Measurements from ENCODE around the gene OPCML. TPM values are rescaled to one million over a fixed set of nuclear protein-coding genes. Genes with fewer than 3 reads are reported as not detected.

Gene OPCML
- total and polyA plus RNA-seq, 2 donors (not counting 1 experiment from before 2014, with no cell fraction given) = 0.99 to 2.8 TPM

GRCh38 chr11:133536198-133536597 is 3.9 kb upstream of the OPCML start:
- H3K4me2 ChIP-seq (ENCODE audit: extremely low read depth, insufficient read depth, low read length) = no peak overlapping the region
- H3K9me3 ChIP-seq (ENCODE audit: control insufficient read depth, insufficient read depth, low read depth, low read length) = no peaks in the 10 kb centered on the region
- no peak overlapping the region for H2AFZ ChIP-seq (ENCODE audit: low read length)
- H3K27me3 ChIP-seq (ENCODE audit: control insufficient read depth, insufficient read depth, low read length) = no peaks in the 10 kb centered on the region
- TF ChIP-seq, protein P1, sequence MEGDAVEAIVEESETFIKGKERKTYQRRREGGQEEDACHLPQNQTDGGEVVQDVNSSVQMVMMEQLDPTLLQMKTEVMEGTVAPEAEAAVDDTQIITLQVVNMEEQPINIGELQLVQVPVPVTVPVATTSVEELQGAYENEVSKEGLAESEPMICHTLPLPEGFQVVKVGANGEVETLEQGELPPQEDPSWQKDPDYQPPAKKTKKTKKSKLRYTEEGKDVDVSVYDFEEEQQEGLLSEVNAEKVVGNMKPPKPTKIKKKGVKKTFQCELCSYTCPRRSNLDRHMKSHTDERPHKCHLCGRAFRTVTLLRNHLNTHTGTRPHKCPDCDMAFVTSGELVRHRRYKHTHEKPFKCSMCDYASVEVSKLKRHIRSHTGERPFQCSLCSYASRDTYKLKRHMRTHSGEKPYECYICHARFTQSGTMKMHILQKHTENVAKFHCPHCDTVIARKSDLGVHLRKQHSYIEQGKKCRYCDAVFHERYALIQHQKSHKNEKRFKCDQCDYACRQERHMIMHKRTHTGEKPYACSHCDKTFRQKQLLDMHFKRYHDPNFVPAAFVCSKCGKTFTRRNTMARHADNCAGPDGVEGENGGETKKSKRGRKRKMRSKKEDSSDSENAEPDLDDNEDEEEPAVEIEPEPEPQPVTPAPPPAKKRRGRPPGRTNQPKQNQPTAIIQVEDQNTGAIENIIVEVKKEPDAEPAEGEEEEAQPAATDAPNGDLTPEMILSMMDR (conservative IDR thresholded peaks at IDR 0.05 in 1 of 2, IDR thresholded peaks at IDR 0.05 in 1 of 2; ENCODE audit: low read depth in 1 of 2, low read length in 2 of 2) = no peak
- no peak for TF ChIP-seq EZH2 (IDR thresholded peaks at IDR 0.05; ENCODE audit: low read length, missing control alignments)
- H3K4me3 ChIP-seq (replicated peaks in 1 of 4; ENCODE audit: control extremely low read depth in 1 of 4, insufficient read depth in 1 of 4, low read depth in 3 of 4, low read length in 4 of 4) = no peak overlapping the region
- no peak overlapping the region for H3K9ac ChIP-seq (ENCODE audit: insufficient read depth, low read length)
- no peak for DNase-seq (ENCODE audit: low read depth in 2 of 2)
- no peaks in the 10 kb centered on the region for H3K36me3 ChIP-seq (ENCODE audit: control insufficient read depth, insufficient read depth, low read length)
- no peaks in the 10 kb centered on the region for H3K4me1 ChIP-seq (ENCODE audit: control insufficient read depth, extremely low read depth, insufficient read depth, low read length)
- H4K20me1 ChIP-seq (ENCODE audit: control insufficient read depth, extremely low read depth, insufficient read depth, low read length) = no peaks in the 10 kb centered on the region
- no peaks in the 10 kb centered on the region for H3K79me2 ChIP-seq (ENCODE audit: control insufficient read depth, insufficient read depth, low read length)
- H3K27ac ChIP-seq (ENCODE audit: insufficient read depth, low read length) = no peak overlapping the region

- Histone ChIP-seq H3K9me3 (ENCODE audit: control insufficient read depth, insufficient read depth, low read depth, low read length) (no peaks in the 10 kb centered on the region), H3K27me3 (ENCODE audit: control insufficient read depth, insufficient read depth, low read length) (no peaks in the 10 kb centered on the region), H3K36me3 (ENCODE audit: control insufficient read depth, insufficient read depth, low read length) (no peaks in the 10 kb centered on the region), H3K9ac (ENCODE audit: insufficient read depth, low read length) (no peak overlapping the region), H3K4me2 (ENCODE audit: extremely low read depth, insufficient read depth, low read length) (no peak overlapping the region), H3K4me1 (ENCODE audit: control insufficient read depth, extremely low read depth, insufficient read depth, low read length) (no peaks in the 10 kb centered on the region), H4K20me1 (ENCODE audit: control insufficient read depth, extremely low read depth, insufficient read depth, low read length) (no peaks in the 10 kb centered on the region), H3K27ac (ENCODE audit: insufficient read depth, low read length) (no peak overlapping the region), H3K4me3 (replicated peaks in 1 of 4; ENCODE audit: control extremely low read depth in 1 of 4, insufficient read depth in 1 of 4, low read depth in 3 of 4, low read length in 4 of 4) (no peak overlapping the region), H2AFZ (ENCODE audit: low read length) (no peak overlapping the region), H3K79me2 (ENCODE audit: control insufficient read depth, insufficient read depth, low read length) (no peaks in the 10 kb centered on the region)
- TF ChIP-seq EZH2 (IDR thresholded peaks at IDR 0.05; ENCODE audit: low read length, missing control alignments) = no peak
- TF ChIP-seq, protein P1 (conservative IDR thresholded peaks at IDR 0.05 in 1 of 2, IDR thresholded peaks at IDR 0.05 in 1 of 2; ENCODE audit: low read depth in 1 of 2, low read length in 2 of 2) = no peak
- DNase-seq (ENCODE audit: low read depth in 2 of 2) = no peak
Measured at GRCh38 chr11:133533205-133533604, 904 bp upstream of the OPCML start.

DNA sequence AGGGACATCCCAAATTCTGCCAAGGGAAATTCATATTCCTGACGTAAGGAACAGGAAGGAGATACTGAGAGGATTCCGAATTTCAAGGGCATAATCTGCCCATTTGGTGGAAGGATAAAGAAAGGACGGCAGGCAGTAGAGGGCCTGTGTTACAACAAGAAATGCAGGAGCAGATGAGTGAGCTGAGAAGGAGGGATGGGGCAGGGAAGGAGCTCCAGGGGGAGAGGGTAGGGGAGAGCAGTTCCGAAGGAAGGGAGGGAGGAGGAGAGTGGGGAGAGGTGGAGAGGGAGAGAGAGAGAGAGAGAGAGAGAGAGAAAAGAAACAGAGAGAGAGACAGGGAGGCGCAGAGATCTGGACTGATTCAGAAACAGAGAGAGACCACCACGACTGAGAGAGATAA is 843 bp downstream of the OPCML start:
- Histone ChIP-seq H3K4me1 (ENCODE audit: control insufficient read depth, extremely low read depth, insufficient read depth, low read length) (no peaks in the 10 kb centered on the region), H3K36me3 (ENCODE audit: control insufficient read depth, insufficient read depth, low read length) (no peaks in the 10 kb centered on the region), H2AFZ (ENCODE audit: low read length) (no peak overlapping the region), H3K4me2 (ENCODE audit: extremely low read depth, insufficient read depth, low read length) (no peak overlapping the region), H3K9me3 (ENCODE audit: control insufficient read depth, insufficient read depth, low read depth, low read length) (no peaks in the 10 kb centered on the region), H3K4me3 (replicated peaks in 1 of 4; ENCODE audit: control extremely low read depth in 1 of 4, insufficient read depth in 1 of 4, low read depth in 3 of 4, low read length in 4 of 4) (no peak overlapping the region), H4K20me1 (ENCODE audit: control insufficient read depth, extremely low read depth, insufficient read depth, low read length) (no peaks in the 10 kb centered on the region), H3K27ac (ENCODE audit: insufficient read depth, low read length) (no peak overlapping the region), H3K79me2 (ENCODE audit: control insufficient read depth, insufficient read depth, low read length) (no peaks in the 10 kb centered on the region), H3K27me3 (ENCODE audit: control insufficient read depth, insufficient read depth, low read length) (no peaks in the 10 kb centered on the region), H3K9ac (ENCODE audit: insufficient read depth, low read length) (no peak overlapping the region)
- TF ChIP-seq, protein P1 (conservative IDR thresholded peaks at IDR 0.05 in 1 of 2, IDR thresholded peaks at IDR 0.05 in 1 of 2; ENCODE audit: low read depth in 1 of 2, low read length in 2 of 2) = no peak
- TF ChIP-seq EZH2 (IDR thresholded peaks at IDR 0.05; ENCODE audit: low read length, missing control alignments) = no peak
- no peak for DNase-seq (ENCODE audit: low read depth in 2 of 2)
